A673 (cell line): Measurements from ENCODE around the gene ALX3. TPM values are rescaled to one million over a fixed set of nuclear protein-coding genes. Genes with fewer than 3 reads are reported as not detected.

ENCODE experiments used
- BruUV-seq: library from RNA; stranded (reverse); fragments of 400-500 nt; replicated peaks from 2 replicates; lab custom pipeline; 2021; lab: Mats Ljungman, UMichigan
- CTCF ChIA-PET: fragments of 300-600 bp; sonication (Branson Sonifier 250); formaldehyde crosslinking; loops from one replicate; lab custom pipeline; 2022; ENCODE audit warnings: antibody characterized with exemption; lab: Charles Lee
- POLR2A ChIA-PET: fragments of 300-600 bp; sonication (Branson Sonifier 250); formaldehyde crosslinking; loops from one replicate; lab custom pipeline; 2022; ENCODE audit warnings: antibody characterized with exemption; ENCODE audit not compliant: low non-redundant PET; lab: Charles Lee
- DNase-seq: peaks from one replicate; pipeline ENCODE4 v3.0.0-alpha.2; 2015; ENCODE audit warnings: low spot score
- H3K27ac ChIP-seq: fragments of 200-600 bp; sonication (generic); 2 replicates; pipeline ENCODE4 v1.5.1; 2016; ENCODE audit warnings: mixed run types, low read depth, mild to moderate bottlenecking, mixed read lengths, antibody characterized with exemption, low read length; ENCODE audit not compliant: poor library complexity, severe bottlenecking
- H3K27me3 ChIP-seq: fragments of 200-600 bp; sonication (generic); replicated peaks from 2 replicates; pipeline ENCODE4 v1.6.1; 2017; ENCODE audit warnings: mixed run types, low read depth, mild to moderate bottlenecking, mixed read lengths, antibody characterized with exemption, low read length; ENCODE audit not compliant: insufficient read depth, poor library complexity
- H3K36me3 ChIP-seq: fragments of 200-600 bp; sonication (generic); 2 replicates; pipeline ENCODE4 v1.6.1; 2016; ENCODE audit warnings: mixed run types, mild to moderate bottlenecking, mixed read lengths, antibody characterized with exemption, low read length; ENCODE audit not compliant: insufficient read depth, poor library complexity, severe bottlenecking
- H3K4me1 ChIP-seq: fragments of 200-600 bp; sonication (generic); 2 replicates; pipeline ENCODE4 v1.6.1; 2017; ENCODE audit warnings: mixed run types, mild to moderate bottlenecking, mixed read lengths, antibody characterized with exemption, low read length; ENCODE audit not compliant: insufficient read depth, poor library complexity, severe bottlenecking
- H3K4me3 ChIP-seq: fragments of 200-600 bp; sonication (generic); 2 replicates; pipeline ENCODE4 v1.5.1; 2016; ENCODE audit warnings: low read depth, mixed run types, mild to moderate bottlenecking, mixed read lengths, low read length; ENCODE audit not compliant: poor library complexity, severe bottlenecking
- H3K9me3 ChIP-seq: fragments of 200-600 bp; sonication (generic); 2 replicates; pipeline ENCODE4 v1.6.1; 2016; ENCODE audit warnings: mixed run types, low read depth, mild to moderate bottlenecking, mixed read lengths, antibody characterized with exemption, low read length; ENCODE audit not compliant: poor library complexity, severe bottlenecking
- CTCF ChIP-seq: fragments of 300-800, 200-600 bp; sonication (generic); conservative IDR thresholded peaks from 2 replicates; pipeline ENCODE4 v1.5.1; 2017; ENCODE audit warnings: low read depth, mild to moderate bottlenecking, antibody characterized with exemption, low read length, moderate library complexity, mixed read lengths
- EZH2 ChIP-seq: fragments of 200-600 bp; sonication (generic); IDR thresholded peaks from 2 replicates; pipeline ENCODE4 v1.6.1; 2017; ENCODE audit warnings: borderline replicate concordance, low read depth, mild to moderate bottlenecking, mixed read lengths, antibody characterized with exemption, low read length; ENCODE audit not compliant: poor library complexity, severe bottlenecking
- intact Hi-C: fragments of 100-400 bp; cut with micrococcal nuclease; formaldehyde crosslinking; loops from one replicate; pipeline ENCODE4 v1.10.0; 2022; ENCODE audit not compliant: unreplicated experiment
- total RNA-seq: library from RNA; stranded (reverse); gene quantifications from 2 replicates; pipeline ENCODE4 v1.2.3, GENCODE V29; 2021

Gene ALX3
- total RNA-seq, 1 experiment from 2014 or later: 0.84 TPM

DNA sequence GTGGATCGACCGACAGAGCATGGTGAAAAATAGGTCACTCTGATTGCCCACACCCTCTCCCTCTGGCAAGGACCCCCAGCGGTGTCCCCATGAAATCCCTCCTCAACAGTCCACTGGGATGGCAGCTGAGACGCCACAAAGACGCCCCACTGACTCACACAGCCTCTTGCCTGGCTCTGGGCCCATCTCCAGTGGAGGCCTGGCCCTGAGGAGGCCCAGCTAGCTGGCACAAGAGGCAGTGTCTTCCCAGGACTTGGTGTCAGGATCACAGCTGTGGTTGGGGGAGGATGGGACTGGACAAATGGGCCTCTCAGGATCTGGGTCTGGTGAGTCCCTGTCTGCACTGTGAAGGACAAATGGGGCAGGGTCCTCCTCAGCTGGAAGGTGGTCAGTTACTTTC lies 4.6 kb downstream of the ALX3 start:
- peak; percentile 55 for DNase-seq
- Histone ChIP-seq H3K4me3 (no peak overlapping the region), H3K36me3 (no peaks in the 10 kb centered on the region), H3K9me3 (no peaks in the 10 kb centered on the region), H3K4me1 (peaks cover 19% of the 10 kb centered on the region), H3K27ac (peak overlapping the region; percentile 59), H3K27me3 (no peaks in the 10 kb centered on the region)
- intact Hi-C loops: no loop called here
- TF ChIP-seq EZH2: no peak
- POLR2A ChIA-PET: interaction anchor here (0.6 kb wide), 1 partner anchor 26 kb away, joined by 5 read pairs; no protein-coding TSS in a partner anchor
- BruUV-seq: no TSS peak
- CTCF ChIA-PET: interaction anchor here (1.2 kb wide), 1 partner anchor 82 kb away, joined by 3 read pairs; the partner anchor contains the start of gene AHCYL1

- Histone ChIP-seq H3K27me3 (no peaks in the 10 kb centered on the region), H3K4me1 (peaks cover 19% of the 10 kb centered on the region), H3K27ac (peak overlapping the region; percentile 59), H3K4me3 (no peak overlapping the region), H3K36me3 (no peaks in the 10 kb centered on the region), H3K9me3 (no peaks in the 10 kb centered on the region)
- TF ChIP-seq EZH2 (no peak), CTCF (no peak)
- POLR2A ChIA-PET: no interaction called here
- peak; percentile 23 for DNase-seq
- no TSS peak for BruUV-seq
- CTCF ChIA-PET: interaction anchor here (1.2 kb wide), 1 partner anchor 81 kb away, joined by 3 read pairs; the partner anchor contains the start of gene AHCYL1
- intact Hi-C loops: no loop called here
Measured at GRCh38 chr1:110064576-110065337, 5.7 kb downstream of the ALX3 start.

DNA sequence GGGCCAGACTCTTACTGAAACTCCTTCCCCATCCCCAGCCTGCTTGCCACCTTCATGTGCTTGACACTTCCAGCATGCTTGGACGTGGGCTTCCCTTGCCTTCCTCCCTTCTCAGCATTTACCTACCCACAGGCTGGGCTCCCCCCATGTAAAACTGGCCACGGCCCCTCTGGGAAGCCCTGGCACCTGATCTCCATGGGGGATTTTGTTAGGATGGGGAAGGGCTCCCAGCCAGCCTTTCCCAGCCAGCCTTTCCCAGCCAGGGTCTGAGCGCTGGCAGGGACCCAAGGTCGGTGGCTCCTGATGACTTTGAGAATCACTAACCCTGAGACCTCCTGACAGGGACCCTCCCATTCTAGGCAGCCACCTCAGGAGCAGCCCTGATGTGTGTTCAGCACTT lies 6.7 kb downstream of the ALX3 start:
- BruUV-seq: no TSS peak

More for the DNA sequence above, 6.7 kb downstream of the ALX3 start:
- no peaks in the 10 kb centered on the region for H3K9me3 ChIP-seq
- H3K27me3 ChIP-seq: no peaks in the 10 kb centered on the region
- ChIA-PET POLR2A (no interaction called here), CTCF (no interaction called here)
- no peaks in the 10 kb centered on the region for H3K36me3 ChIP-seq
- DNase-seq: no peak
- peaks cover 19% of the 10 kb centered on the region for H3K4me1 ChIP-seq
- TF ChIP-seq EZH2 (no peak), CTCF (no peak)
- no peak overlapping the region for H3K4me3 ChIP-seq
- intact Hi-C loops: no loop called here
- H3K27ac ChIP-seq: no peak overlapping the region
